Suprapubic skin (tissue), 4 donors: ENCODE results near the gene ACTC1. TPM values are rescaled to one million over a fixed set of nuclear protein-coding genes. Genes with fewer than 3 reads are reported as not detected.

ENCODE experiments used
- DNase-seq, 2 donors: peaks; one replicate each; pipeline ENCODE4 v3.0.0-alpha.2; 2019; ENCODE audit warnings: low spot score in 2 of 2
- H3K27ac ChIP-seq: fragments of 200-600 bp; sonication (generic); one replicate; pipeline ENCODE4 v1.5.1; 2019
- H3K27me3 ChIP-seq: fragments of 200-600 bp; sonication (generic); one replicate; pipeline ENCODE4 v1.5.1; 2019
- H3K36me3 ChIP-seq: fragments of 200-600 bp; sonication (generic); one replicate; pipeline ENCODE4 v1.5.1; 2019
- H3K4me1 ChIP-seq: fragments of 200-600 bp; sonication (generic); one replicate; pipeline ENCODE4 v1.5.1; 2019
- H3K4me3 ChIP-seq: fragments of 200-600 bp; sonication (generic); one replicate; pipeline ENCODE4 v1.5.1; 2019; ENCODE audit warnings: mild to moderate bottlenecking
- H3K9me3 ChIP-seq: fragments of 200-600 bp; sonication (generic); one replicate; pipeline ENCODE4 v1.5.1; 2019
- EP300 ChIP-seq: sonication (generic); formaldehyde crosslinking; IDR thresholded peaks from one replicate; pipeline ENCODE4 v1.6.1; 2017; ENCODE audit warnings: antibody characterized with exemption
- POLR2A ChIP-seq, 2 donors: fragments of 450-650 bp; IDR thresholded peaks; one replicate each; pipeline ENCODE4 v1.6.1; 2017; ENCODE audit warnings: antibody characterized with exemption in 2 of 2, mild to moderate bottlenecking in 2 of 2, moderate library complexity in 2 of 2
- POLR2AphosphoS5 ChIP-seq, 3 donors: sonication (generic); formaldehyde crosslinking; IDR thresholded peaks; one replicate each; pipeline ENCODE4 v1.6.1; 2017; ENCODE audit warnings: antibody characterized with exemption in 3 of 3
- WGBS: methylation state at CpG from one replicate; pipeline ENCODE4 v1.1.5; 2018; 5-methylcytosine and 5-hydroxymethylcytosine counted together
- total RNA-seq, 4 donors: library from RNA; depleted of rRNA; stranded (reverse); fragments of >200 nt; gene quantifications; one replicate each; pipeline ENCODE4 v1.1.0, GENCODE V29; 2016
- TF ChIP-seq, protein P1 (sequence below), 2 donors: fragments of 200-600 bp in 1 of 2; fragments of 450-650 bp in 1 of 2; sonication (generic) in 1 of 2; IDR thresholded peaks; one replicate each; pipeline ENCODE4 v1.5.1; 2016 to 2019; ENCODE audit warnings: antibody characterized with exemption in 2 of 2, mild to moderate bottlenecking in 1 of 2, moderate library complexity in 1 of 2

Gene ACTC1
- total RNA-seq, 4 donors from 2014 or later = 0.51 to 1.4 (median 0.85) TPM

DNA sequence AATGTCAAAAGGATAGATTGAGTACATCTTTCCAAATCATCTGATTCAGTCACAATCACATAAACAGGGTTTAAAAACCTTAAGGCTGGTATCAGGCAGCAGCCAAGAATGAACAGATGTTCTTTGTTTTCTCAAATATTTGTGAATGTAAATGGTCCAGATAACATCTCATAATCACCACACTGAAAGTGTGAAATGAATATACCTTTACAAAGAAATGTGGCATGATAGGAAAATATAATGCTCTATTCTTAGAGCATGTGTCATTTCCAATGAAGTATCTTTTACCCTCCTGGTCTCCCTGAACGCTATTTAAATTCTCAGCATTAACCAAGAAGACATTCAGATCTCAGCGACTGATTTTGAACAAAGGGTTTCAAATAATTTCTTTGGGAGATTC is 8.8 kb upstream of the ACTC1 start:
- 67% methylated on average over 2 of the region's 2 CpGs for WGBS
- Histone ChIP-seq H3K9me3 (no peaks in the 10 kb centered on the region), H3K36me3 (no peaks in the 10 kb centered on the region), H3K4me1 (no peaks in the 10 kb centered on the region), H3K4me3 (no peak overlapping the region), H3K27me3 (peaks cover 7% of the 10 kb centered on the region), H3K27ac (no peak overlapping the region)
- TF ChIP-seq POLR2AphosphoS5 (IDR thresholded peaks at IDR 0.05) = no peak
- no peak for TF ChIP-seq POLR2A (IDR thresholded peaks at IDR 0.05)
- TF ChIP-seq, protein P1, sequence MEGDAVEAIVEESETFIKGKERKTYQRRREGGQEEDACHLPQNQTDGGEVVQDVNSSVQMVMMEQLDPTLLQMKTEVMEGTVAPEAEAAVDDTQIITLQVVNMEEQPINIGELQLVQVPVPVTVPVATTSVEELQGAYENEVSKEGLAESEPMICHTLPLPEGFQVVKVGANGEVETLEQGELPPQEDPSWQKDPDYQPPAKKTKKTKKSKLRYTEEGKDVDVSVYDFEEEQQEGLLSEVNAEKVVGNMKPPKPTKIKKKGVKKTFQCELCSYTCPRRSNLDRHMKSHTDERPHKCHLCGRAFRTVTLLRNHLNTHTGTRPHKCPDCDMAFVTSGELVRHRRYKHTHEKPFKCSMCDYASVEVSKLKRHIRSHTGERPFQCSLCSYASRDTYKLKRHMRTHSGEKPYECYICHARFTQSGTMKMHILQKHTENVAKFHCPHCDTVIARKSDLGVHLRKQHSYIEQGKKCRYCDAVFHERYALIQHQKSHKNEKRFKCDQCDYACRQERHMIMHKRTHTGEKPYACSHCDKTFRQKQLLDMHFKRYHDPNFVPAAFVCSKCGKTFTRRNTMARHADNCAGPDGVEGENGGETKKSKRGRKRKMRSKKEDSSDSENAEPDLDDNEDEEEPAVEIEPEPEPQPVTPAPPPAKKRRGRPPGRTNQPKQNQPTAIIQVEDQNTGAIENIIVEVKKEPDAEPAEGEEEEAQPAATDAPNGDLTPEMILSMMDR (IDR thresholded peaks at IDR 0.05) = no peak
- TF ChIP-seq EP300 = no peak
- DNase-seq = no peak

DNA sequence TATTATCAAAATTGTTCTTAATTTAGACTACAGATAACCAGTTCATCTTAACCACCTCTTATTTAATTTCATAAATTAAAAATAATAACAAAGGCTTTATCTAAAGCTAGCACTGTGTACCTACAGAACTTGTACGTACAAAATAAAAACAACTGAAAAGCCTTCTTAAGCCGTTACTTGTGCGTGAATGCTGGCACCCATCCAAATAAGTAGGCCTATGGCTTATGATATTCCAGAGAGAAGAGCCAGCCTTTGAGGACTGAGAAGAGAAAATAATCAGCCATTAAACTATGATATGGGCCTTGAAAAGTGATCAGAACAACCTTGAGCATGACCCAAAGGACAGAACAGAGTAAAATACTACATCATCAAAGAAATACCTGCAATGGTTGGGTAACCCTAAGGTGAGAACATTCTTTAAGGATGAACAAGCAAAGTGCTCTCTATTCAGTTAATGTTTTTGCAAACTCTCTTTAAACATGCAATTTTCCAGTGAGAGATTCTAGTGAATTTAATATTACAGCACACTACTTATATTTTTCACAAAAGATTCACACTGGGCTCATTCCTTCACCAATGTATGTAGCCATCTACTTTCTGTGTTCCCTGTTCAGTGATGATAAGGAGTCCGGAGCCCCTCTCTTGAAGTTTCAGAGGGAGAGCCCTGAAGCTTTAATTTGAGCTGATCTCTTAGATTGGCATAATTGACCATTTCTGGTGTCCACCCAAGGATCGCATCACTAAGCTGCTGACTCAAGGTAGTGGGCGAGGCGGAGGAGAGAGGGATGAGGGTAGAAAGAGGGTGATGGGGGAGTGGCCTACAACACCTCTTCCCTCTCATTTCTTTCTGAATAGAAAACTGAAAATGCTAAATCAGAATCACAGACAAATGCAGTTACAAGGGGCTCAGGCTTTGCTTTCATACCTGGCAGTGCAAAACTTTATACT is 7.7 kb upstream of the ACTC1 start:
- H3K36me3 ChIP-seq = no peaks in the 10 kb centered on the region
- H3K4me1 ChIP-seq = no peaks in the 10 kb centered on the region
- H3K4me3 ChIP-seq = no peak overlapping the region
- peaks cover 13% of the 10 kb centered on the region for H3K27me3 ChIP-seq
- DNase-seq = no peak
- no peaks in the 10 kb centered on the region for H3K9me3 ChIP-seq
- no peak for TF ChIP-seq POLR2A (IDR thresholded peaks at IDR 0.05)
- no peak for TF ChIP-seq POLR2AphosphoS5 (IDR thresholded peaks at IDR 0.05)
- no peak for TF ChIP-seq EP300
- TF ChIP-seq, protein P1 (IDR thresholded peaks at IDR 0.05) = no peak
- no peak overlapping the region for H3K27ac ChIP-seq
- WGBS = 87% methylated on average over 7 of the region's 7 CpGs

DNA sequence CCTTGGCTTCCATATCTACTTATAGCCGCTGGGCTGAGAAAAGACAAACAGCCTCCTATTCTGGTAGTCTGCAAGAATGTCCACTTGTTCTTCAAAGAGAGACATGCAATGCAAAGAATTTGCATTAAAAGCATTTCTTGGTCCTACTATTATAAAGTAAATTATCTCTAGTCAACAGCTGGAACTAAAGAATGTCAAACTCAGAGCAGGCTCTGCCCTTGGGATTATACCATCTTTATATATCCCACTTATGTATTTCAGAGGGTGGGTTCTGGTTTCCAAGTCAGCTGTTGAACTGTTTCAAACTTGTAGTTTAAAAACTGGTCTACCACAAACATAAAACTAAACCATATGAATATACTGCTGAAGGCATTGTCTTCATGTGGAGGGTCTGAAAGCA is 7.0 kb upstream of the ACTC1 start:
- no peak overlapping the region for H3K4me3 ChIP-seq
- H3K4me1 ChIP-seq = no peaks in the 10 kb centered on the region
- no peak for DNase-seq
- 93% methylated on average over 1 of the region's 1 CpG for WGBS
- no peaks in the 10 kb centered on the region for H3K36me3 ChIP-seq
- H3K27ac ChIP-seq = no peak overlapping the region
- TF ChIP-seq POLR2AphosphoS5 (IDR thresholded peaks at IDR 0.05) = no peak
- H3K27me3 ChIP-seq = peaks cover 20% of the 10 kb centered on the region
- no peaks in the 10 kb centered on the region for H3K9me3 ChIP-seq

DNA sequence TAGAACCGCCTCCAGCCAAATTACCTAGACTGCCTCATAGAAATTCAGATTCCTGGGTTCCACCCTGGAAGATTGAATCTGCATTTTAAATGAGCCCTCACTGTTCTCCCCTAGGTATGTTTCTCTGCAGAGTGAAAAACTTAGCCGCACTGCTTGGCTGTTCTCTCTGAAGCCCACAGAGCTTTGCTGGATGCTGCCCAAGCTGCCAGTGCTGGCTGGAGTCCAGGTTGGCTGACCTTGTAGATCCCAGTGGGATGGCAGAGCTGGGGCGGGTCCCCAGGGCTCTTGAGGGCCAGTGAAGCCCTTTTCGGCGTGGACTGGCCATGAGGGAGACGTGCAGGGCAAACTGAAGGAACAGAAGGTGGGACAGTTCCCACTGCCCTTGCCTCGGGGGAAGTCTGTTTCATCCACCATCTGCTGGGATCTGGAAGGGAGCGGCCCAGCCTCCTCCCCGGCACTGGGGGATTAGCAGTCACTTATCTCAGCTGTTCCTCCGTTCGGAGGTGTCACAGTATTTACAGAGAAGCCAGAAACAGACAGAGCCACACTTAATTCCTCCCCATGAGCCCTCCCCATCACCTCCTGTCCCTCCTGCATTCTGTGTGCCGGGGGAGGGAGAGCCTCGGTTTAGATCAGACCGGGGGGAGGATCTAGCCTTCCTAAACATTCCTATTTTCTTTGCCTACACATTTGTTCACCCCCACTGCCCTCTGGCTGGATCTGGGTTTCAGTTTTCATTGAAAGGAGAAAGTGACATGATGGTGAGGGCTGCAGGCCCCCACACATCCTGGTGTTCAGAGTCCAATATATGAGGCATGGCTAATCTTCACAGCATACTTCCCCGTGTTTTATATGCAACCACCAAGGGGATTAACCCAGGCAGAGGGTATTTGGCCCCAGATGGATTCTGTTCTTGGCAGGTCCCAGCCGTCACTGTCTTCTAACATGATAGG is 4.1 kb upstream of the ACTC1 start:
- WGBS = 36% methylated on average over 13 of the region's 16 CpGs
- no peak for DNase-seq
- peaks cover 46% of the 10 kb centered on the region for H3K27me3 ChIP-seq

GRCh38 chr15:34796847-34797435 is 1.6 kb upstream of the ACTC1 start:
- Histone ChIP-seq H3K4me3 (no peak overlapping the region), H3K27ac (no peak overlapping the region), H3K9me3 (no peaks in the 10 kb centered on the region), H3K36me3 (no peaks in the 10 kb centered on the region), H3K4me1 (peaks cover 7% of the 10 kb centered on the region), H3K27me3 (peaks cover 66% of the 10 kb centered on the region)
- TF ChIP-seq POLR2AphosphoS5 (IDR thresholded peaks at IDR 0.05) (no peak), POLR2A (IDR thresholded peaks at IDR 0.05) (no peak)
- TF ChIP-seq, protein P1 (IDR thresholded peaks at IDR 0.05) = no peak
- DNase-seq = no peak
- WGBS = 65% methylated on average over 5 of the region's 5 CpGs

More for the DNA sequence above, 4.1 kb upstream of the ACTC1 start:
- Histone ChIP-seq H3K4me1 (peaks cover 7% of the 10 kb centered on the region), H3K36me3 (no peaks in the 10 kb centered on the region), H3K4me3 (no peak overlapping the region), H3K9me3 (no peaks in the 10 kb centered on the region), H3K27ac (no peak overlapping the region)
- no peak for TF ChIP-seq POLR2A (IDR thresholded peaks at IDR 0.05)
- TF ChIP-seq, protein P1 (IDR thresholded peaks at IDR 0.05) = no peak
- no peak for TF ChIP-seq EP300
- TF ChIP-seq POLR2AphosphoS5 (IDR thresholded peaks at IDR 0.05) = no peak
